HK-2 (cell line): ENCODE measurements around the gene RNU1-3.
"Not testable (repeated sequence)": the region's sequence is repeated elsewhere in the genome, so short reads cannot be mapped to it uniquely, and the experiment has no call there.

Experiments used
- DNase-seq: peaks from one replicate; pipeline ENCODE4 v3.0.0-alpha.2; 2018; ENCODE audit not compliant: unreplicated experiment

Gene RNU1-3

GRCh38 chr1:16637941-16638778, 28.6 kb downstream of the RNU1-3 start:
- DNase-seq: not testable (repeated sequence)

- not testable (repeated sequence) for DNase-seq
Observed at GRCh38 chr1:16636551-16637195, 30.1 kb downstream of the RNU1-3 start.

GRCh38 chr1:16635959-16636358, 30.8 kb downstream of the RNU1-3 start:
- DNase-seq: not testable (repeated sequence)

- DNase-seq: not testable (repeated sequence)
Observed at GRCh38 chr1:16633540-16634282, 33.0 kb downstream of the RNU1-3 start.

- not testable (repeated sequence) for DNase-seq
Observed at GRCh38 chr1:16632044-16632850, 34.5 kb downstream of the RNU1-3 start.

- no peak for DNase-seq
Observed at GRCh38 chr1:16631248-16632043, 35.3 kb downstream of the RNU1-3 start.

GRCh38 chr1:16630661-16631247, 36.0 kb downstream of the RNU1-3 start:
- no peak for DNase-seq

GRCh38 chr1:16629916-16630530, 36.7 kb downstream of the RNU1-3 start:
- not testable (repeated sequence) for DNase-seq

- no peak for DNase-seq
Observed at GRCh38 chr1:16628361-16629111, 38.2 kb downstream of the RNU1-3 start.

- DNase-seq: not testable (repeated sequence)
Observed at GRCh38 chr1:16626409-16626983, 40.3 kb downstream of the RNU1-3 start.

- DNase-seq: no peak
Observed at GRCh38 chr1:16625497-16626408, 41.0 kb downstream of the RNU1-3 start.

- DNase-seq: not testable (repeated sequence)
Observed at GRCh38 chr1:16623812-16624719, 42.7 kb downstream of the RNU1-3 start.

- DNase-seq: not testable (repeated sequence)
Observed at GRCh38 chr1:16623337-16623736, 43.4 kb downstream of the RNU1-3 start.

- DNase-seq: not testable (repeated sequence)
Observed at GRCh38 chr1:16621681-16622315, 45.0 kb downstream of the RNU1-3 start.

GRCh38 chr1:16621300-16621658, 45.5 kb downstream of the RNU1-3 start:
- DNase-seq: no peak
